H9 (cell line): ENCODE results near the gene INTS3. TPM values are rescaled to one million over a fixed set of nuclear protein-coding genes. Genes with fewer than 3 reads are reported as not detected.
A peak's percentile ranks its signal among the peaks of the same experiment; 100 is the strongest.

Experiments
- DNase-seq: peaks from one replicate; pipeline ENCODE4 v3.0.0-alpha.2; 2017
- H2AFZ ChIP-seq: one replicate; pipeline ENCODE4 v1.6.1; 2013; ENCODE audit warnings: mild to moderate bottlenecking, low read length, control low read depth, moderate library complexity
- H2AK5ac ChIP-seq: 2 replicates; pipeline ENCODE4 v1.6.1; 2013; ENCODE audit warnings: low read length, control low read depth, mixed read lengths; ENCODE audit not compliant: insufficient read length
- H2BK120ac ChIP-seq: one replicate; pipeline ENCODE4 v1.6.1; 2013; ENCODE audit warnings: low read depth, mild to moderate bottlenecking, low read length, control low read depth, inconsistent platforms; ENCODE audit not compliant: poor library complexity, severe bottlenecking
- H2BK12ac ChIP-seq: 2 replicates; pipeline ENCODE4 v1.6.1; 2013; ENCODE audit warnings: low read length, control low read depth, mixed read lengths, low read depth; ENCODE audit not compliant: insufficient read length
- H2BK15ac ChIP-seq: 2 replicates; pipeline ENCODE4 v1.6.1; 2013; ENCODE audit warnings: low read depth, low read length, control low read depth
- H2BK20ac ChIP-seq: one replicate; pipeline ENCODE4 v1.6.1; 2013; ENCODE audit warnings: low read depth, mild to moderate bottlenecking, low read length, control low read depth, inconsistent platforms; ENCODE audit not compliant: poor library complexity, severe bottlenecking
- H2BK5ac ChIP-seq: 2 replicates; pipeline ENCODE4 v1.6.1; 2013; ENCODE audit warnings: low read length, control low read depth, mixed read lengths; ENCODE audit not compliant: insufficient read length
- H3K14ac ChIP-seq: 2 replicates; pipeline ENCODE4 v1.6.1; 2013; ENCODE audit warnings: low read length, control low read depth; ENCODE audit not compliant: insufficient read depth
- H3K18ac ChIP-seq: 2 replicates; pipeline ENCODE4 v1.6.1; 2013; ENCODE audit warnings: low read depth, mild to moderate bottlenecking, mixed read lengths, low read length, control low read depth; ENCODE audit not compliant: insufficient read length
- H3K23ac ChIP-seq: 2 replicates; pipeline ENCODE4 v1.6.1; 2013; ENCODE audit warnings: low read length, control low read depth, mixed read lengths, low read depth; ENCODE audit not compliant: insufficient read length
- H3K23me2 ChIP-seq: 2 replicates; pipeline ENCODE4 v1.6.1; 2013; ENCODE audit warnings: low read depth, mild to moderate bottlenecking, mixed read lengths, low read length, control low read depth; ENCODE audit not compliant: insufficient read length, poor library complexity, severe bottlenecking
- H3K27ac ChIP-seq: 2 replicates; pipeline ENCODE4 v1.5.1; 2013; ENCODE audit warnings: low read length, control low read depth, mixed read lengths, low read depth; ENCODE audit not compliant: insufficient read length
- H3K27me3 ChIP-seq: 2 replicates; pipeline ENCODE4 v1.6.1; 2013; ENCODE audit warnings: low read length, control low read depth, inconsistent platforms; ENCODE audit not compliant: insufficient read depth
- H3K4ac ChIP-seq: 2 replicates; pipeline ENCODE4 v1.6.1; 2013; ENCODE audit warnings: low read depth, mild to moderate bottlenecking, control low read depth, inconsistent platforms, low read length, moderate library complexity
- H3K4me1 ChIP-seq: 2 replicates; pipeline ENCODE4 v1.6.1; 2013; ENCODE audit warnings: low read length, control low read depth, inconsistent platforms; ENCODE audit not compliant: insufficient read depth
- H3K4me2 ChIP-seq: 2 replicates; pipeline ENCODE4 v1.6.1; 2013; ENCODE audit warnings: low read length, control low read depth, mixed read lengths; ENCODE audit not compliant: insufficient read length, insufficient read depth
- H3K56ac ChIP-seq: 2 replicates; pipeline ENCODE4 v1.6.1; 2013; ENCODE audit warnings: low read depth, mild to moderate bottlenecking, mixed read lengths, low read length, control low read depth; ENCODE audit not compliant: insufficient read length
- H3K79me1 ChIP-seq: 2 replicates; pipeline ENCODE4 v1.6.1; 2013; ENCODE audit warnings: low read depth, mild to moderate bottlenecking, moderate library complexity, low read length, control low read depth, inconsistent platforms; ENCODE audit not compliant: insufficient read depth, poor library complexity, severe bottlenecking
- H3K79me2 ChIP-seq: 2 replicates; pipeline ENCODE4 v1.6.1; 2013; ENCODE audit warnings: low read length, control low read depth, inconsistent platforms; ENCODE audit not compliant: insufficient read depth
- H3K9ac ChIP-seq: 2 replicates; pipeline ENCODE4 v1.6.1; 2013; ENCODE audit warnings: low read length, control low read depth, mixed read lengths; ENCODE audit not compliant: insufficient read length; ENCODE audit errors: extremely low read depth
- H3K9me3 ChIP-seq: one replicate; pipeline ENCODE4 v1.6.1; 2013; ENCODE audit warnings: low read depth, low read length, inconsistent platforms; ENCODE audit not compliant: control insufficient read depth
- H3T11ph ChIP-seq: one replicate; pipeline ENCODE4 v1.6.1; 2013; ENCODE audit warnings: mild to moderate bottlenecking, low read length, control low read depth, inconsistent platforms
- H4K20me1 ChIP-seq: one replicate; pipeline ENCODE4 v1.6.1; 2013; ENCODE audit not compliant: control insufficient read depth, insufficient read length, insufficient read depth
- H4K5ac ChIP-seq: 2 replicates; pipeline ENCODE4 v1.6.1; 2013; ENCODE audit warnings: low read depth, mild to moderate bottlenecking, mixed read lengths, low read length, control low read depth; ENCODE audit not compliant: insufficient read length
- H4K8ac ChIP-seq: replicated peaks from 2 replicates; pipeline ENCODE4 v1.6.1; 2013; ENCODE audit warnings: low read length, control low read depth, mixed read lengths, low read depth; ENCODE audit not compliant: insufficient read length
- H4K91ac ChIP-seq: 2 replicates; pipeline ENCODE4 v1.6.1; 2013; ENCODE audit warnings: low read depth, mild to moderate bottlenecking, moderate library complexity, mixed read lengths, low read length, control low read depth; ENCODE audit not compliant: insufficient read length
- H3K27ac Mint-ChIP-seq, 3 experiments: 2 replicates in 2 of 3; 3 replicates in 1 of 3; pipeline ENCODE4 v1.8.0; 2020 to 2021; ENCODE audit warnings: mixed read lengths in 3 of 3, mild to moderate bottlenecking in 1 of 3, moderate library complexity in 1 of 3
- H3K27me3 Mint-ChIP-seq: 2 replicates; pipeline ENCODE4 v1.8.0; 2021; ENCODE audit warnings: low read depth, mild to moderate bottlenecking, moderate library complexity, mixed read lengths
- H3K36me3 Mint-ChIP-seq, 3 experiments: 2 replicates in 2 of 3; 3 replicates in 1 of 3; pipeline ENCODE4 v1.8.0; 2020 to 2021; ENCODE audit warnings: low read depth in 3 of 3, mixed read lengths in 3 of 3; ENCODE audit not compliant: insufficient read depth in 1 of 3
- H3K4me1 Mint-ChIP-seq, 2 experiments: 2 replicates each; pipeline ENCODE4 v1.8.0; 2020; ENCODE audit warnings: mixed read lengths in 2 of 2
- H3K4me3 Mint-ChIP-seq, 2 experiments: 2 replicates in 1 of 2; 3 replicates in 1 of 2; pipeline ENCODE4 v1.8.0; 2020 to 2021; ENCODE audit warnings: mild to moderate bottlenecking in 2 of 2, mixed read lengths in 2 of 2, moderate library complexity in 1 of 2
- H3K9me3 Mint-ChIP-seq, 2 experiments: 2 replicates in 1 of 2; 3 replicates in 1 of 2; pipeline ENCODE4 v1.8.0; 2020; ENCODE audit warnings: mild to moderate bottlenecking in 2 of 2, mixed read lengths in 2 of 2, moderate library complexity in 1 of 2
- WGBS: extraction: QIAGEN DNeasy Blood & Tissue Kit; methylation state at CpG from one replicate; pipeline ENCODE4 v1.1.7; 2013; ENCODE audit warnings: missing lambda C conversion rate, low lambda C conversion rate, mixed read lengths; ENCODE audit not compliant: insufficient read length; ENCODE audit errors: extremely low coverage; 5-methylcytosine and 5-hydroxymethylcytosine counted together
- total RNA-seq: library from RNA; stranded (reverse); gene quantifications from 2 replicates; pipeline ENCODE4 v1.2.1, GENCODE V29; 2021
- TF ChIP-seq, protein P1 (sequence below): fragments of 200-600 bp; sonication (generic); conservative IDR thresholded peaks from 3 replicates; pipeline ENCODE4 v1.8.0; 2021; ENCODE audit warnings: antibody characterized with exemption, mild to moderate bottlenecking

Gene INTS3
- total RNA-seq, 1 experiment from 2014 or later = 67.1 TPM

DNA sequence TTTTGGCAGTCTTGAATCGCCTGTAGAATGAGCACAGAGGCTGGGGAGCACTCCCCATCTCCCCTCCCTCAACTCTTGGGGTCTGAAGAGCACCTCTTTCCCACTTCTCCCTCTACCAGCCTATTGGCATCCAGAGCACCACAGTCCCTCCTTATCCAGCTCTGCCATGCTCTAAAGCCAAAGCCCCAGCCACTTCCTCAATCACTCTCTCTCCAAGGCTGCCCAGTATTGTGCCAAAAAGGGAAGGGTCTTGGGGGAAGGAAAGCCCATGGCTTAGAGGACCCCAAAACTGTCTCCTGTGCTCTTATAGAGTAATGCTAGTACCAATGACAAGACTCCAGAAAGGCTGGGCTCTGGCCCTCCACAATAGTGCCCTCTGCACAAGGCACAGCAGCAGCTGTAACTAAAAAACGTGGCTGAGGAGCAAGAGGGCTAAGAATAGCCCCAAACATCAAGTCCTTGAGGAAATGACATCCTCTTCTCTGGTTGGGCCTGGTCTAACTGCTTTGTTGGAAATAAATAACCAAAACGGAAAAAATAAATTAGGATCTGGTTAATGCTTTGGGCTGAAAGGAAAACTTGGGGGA, 75.7 kb downstream of the INTS3 start:
- Mint-ChIP-seq H3K36me3 (peaks cover 6 to 20% (median 20%) of the 10 kb centered on the region in 3 experiments; a peak in 6 of 7 replicates), H3K9me3 (no peaks in the 10 kb centered on the region), H3K27ac (no peak overlapping the region; a peak in 1 of 7 replicates), H3K4me3 (0 out of 5 replicates have a peak overlapping the region, but pooled peaks of 1 of the 2 experiments have one; percentile 41), H3K27me3 (peaks cover 4% of the 10 kb centered on the region), H3K4me1 (peaks cover 9 to 11% of the 10 kb centered on the region in 2 experiments; a peak in 3 of 4 replicates)
- no peak for DNase-seq
- Histone ChIP-seq H3K23me2 (no peaks in the 10 kb centered on the region), H3K79me2 (no peaks in the 10 kb centered on the region), H3K14ac (no peak overlapping the region), H2BK12ac (no peak overlapping the region), H3K23ac (no peak overlapping the region), H4K5ac (no peak overlapping the region), H2BK20ac (no peak overlapping the region), H4K8ac (no peak overlapping the region), H3K56ac (no peak overlapping the region), H3T11ph (no peak overlapping the region), H3K4me2 (no peak overlapping the region), H2BK120ac (no peak overlapping the region), H3K27me3 (no peaks in the 10 kb centered on the region), H3K9me3 (no peaks in the 10 kb centered on the region), H3K27ac (no peak overlapping the region), H4K91ac (no peak overlapping the region), H3K4me1 (no peaks in the 10 kb centered on the region), H3K79me1 (no peaks in the 10 kb centered on the region), H3K4ac (no peak overlapping the region), H2BK5ac (no peak overlapping the region), H2AFZ (no peak overlapping the region), H3K9ac (no peak overlapping the region), H2BK15ac (no peak overlapping the region), H2AK5ac (no peak overlapping the region), H3K18ac (no peak overlapping the region), H4K20me1 (no peaks in the 10 kb centered on the region)
- no CpG with 5 or more reads among the region's 3 CpGs for WGBS
- TF ChIP-seq, protein P1, sequence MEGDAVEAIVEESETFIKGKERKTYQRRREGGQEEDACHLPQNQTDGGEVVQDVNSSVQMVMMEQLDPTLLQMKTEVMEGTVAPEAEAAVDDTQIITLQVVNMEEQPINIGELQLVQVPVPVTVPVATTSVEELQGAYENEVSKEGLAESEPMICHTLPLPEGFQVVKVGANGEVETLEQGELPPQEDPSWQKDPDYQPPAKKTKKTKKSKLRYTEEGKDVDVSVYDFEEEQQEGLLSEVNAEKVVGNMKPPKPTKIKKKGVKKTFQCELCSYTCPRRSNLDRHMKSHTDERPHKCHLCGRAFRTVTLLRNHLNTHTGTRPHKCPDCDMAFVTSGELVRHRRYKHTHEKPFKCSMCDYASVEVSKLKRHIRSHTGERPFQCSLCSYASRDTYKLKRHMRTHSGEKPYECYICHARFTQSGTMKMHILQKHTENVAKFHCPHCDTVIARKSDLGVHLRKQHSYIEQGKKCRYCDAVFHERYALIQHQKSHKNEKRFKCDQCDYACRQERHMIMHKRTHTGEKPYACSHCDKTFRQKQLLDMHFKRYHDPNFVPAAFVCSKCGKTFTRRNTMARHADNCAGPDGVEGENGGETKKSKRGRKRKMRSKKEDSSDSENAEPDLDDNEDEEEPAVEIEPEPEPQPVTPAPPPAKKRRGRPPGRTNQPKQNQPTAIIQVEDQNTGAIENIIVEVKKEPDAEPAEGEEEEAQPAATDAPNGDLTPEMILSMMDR = no peak
